GM18909 (cell line): ENCODE data around the gene MAP3K7.

Experiments
- ATAC-seq: cut with Tn5 transposase; IDR thresholded peaks from one replicate; pipeline ENCODE4 v1.9.1; 2021; ENCODE audit warnings: mild to moderate bottlenecking; ENCODE audit not compliant: unreplicated experiment, poor library complexity

The MAP3K7 gene

DNA sequence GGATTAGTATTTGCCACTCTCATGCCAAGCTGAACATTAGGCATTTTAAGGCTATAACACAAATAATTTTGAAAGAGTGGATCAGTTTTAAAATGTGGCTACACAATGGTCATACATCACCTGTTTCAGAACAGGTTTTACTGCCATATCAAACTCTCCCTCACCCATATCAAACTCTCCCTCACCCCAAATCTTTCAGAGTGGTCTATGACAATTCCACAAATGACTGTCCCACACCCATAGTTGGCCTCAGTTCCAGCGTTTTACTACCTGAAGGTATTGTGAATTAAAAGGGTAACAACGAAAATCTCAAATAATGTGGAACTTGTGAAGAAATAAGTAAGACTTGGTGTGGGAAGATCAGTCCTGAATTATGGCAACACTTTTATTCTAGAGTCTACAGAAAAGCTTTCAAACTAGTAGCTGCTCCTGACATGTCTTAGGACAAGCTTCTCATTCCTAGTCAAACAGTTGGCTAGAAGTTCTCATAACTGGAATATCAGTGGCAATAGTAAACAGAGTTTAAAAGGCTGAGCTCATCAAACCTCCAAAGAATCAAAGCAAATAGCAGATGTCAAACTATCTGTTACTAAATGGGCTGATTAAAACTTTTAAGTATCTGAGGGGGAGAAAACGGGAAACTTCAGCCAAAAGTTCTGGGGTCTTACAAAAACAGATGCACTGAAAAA, 52.4 kb downstream of the MAP3K7 start:
- no peak for ATAC-seq

DNA sequence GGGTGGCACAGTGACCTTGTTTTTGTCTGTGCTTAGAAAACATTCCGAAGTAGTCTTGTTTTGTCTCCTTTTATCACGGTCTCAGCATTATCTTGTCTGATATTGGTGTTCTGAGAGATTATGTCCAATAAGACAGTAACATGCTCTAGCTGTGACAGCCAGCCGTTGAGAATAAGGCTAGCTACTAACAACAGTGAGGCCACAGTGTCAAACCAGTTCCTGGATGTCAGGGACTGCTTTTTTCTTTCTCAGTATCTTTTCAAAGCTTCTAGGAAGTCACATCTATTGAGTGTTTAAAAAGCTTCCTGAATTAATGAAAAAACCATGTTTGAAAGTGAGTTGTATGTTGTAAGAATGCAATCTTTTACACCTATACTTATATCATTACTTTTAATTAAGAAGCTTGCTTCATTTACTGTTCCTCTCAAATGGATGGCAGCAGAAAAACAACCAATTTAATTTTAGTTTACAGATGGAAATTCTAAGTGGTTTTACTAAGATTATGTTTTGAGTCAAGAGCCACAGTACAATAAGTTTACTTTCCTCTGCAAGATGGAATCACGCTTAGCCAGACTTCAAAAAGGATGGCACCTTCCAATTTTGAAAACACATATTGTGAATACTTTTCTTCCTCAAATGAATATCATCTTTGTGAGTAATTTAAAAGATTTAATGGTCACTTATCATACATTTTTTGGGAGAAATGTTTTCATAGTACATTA, 53.1 kb downstream of the MAP3K7 start:
- ATAC-seq, result no peak

DNA sequence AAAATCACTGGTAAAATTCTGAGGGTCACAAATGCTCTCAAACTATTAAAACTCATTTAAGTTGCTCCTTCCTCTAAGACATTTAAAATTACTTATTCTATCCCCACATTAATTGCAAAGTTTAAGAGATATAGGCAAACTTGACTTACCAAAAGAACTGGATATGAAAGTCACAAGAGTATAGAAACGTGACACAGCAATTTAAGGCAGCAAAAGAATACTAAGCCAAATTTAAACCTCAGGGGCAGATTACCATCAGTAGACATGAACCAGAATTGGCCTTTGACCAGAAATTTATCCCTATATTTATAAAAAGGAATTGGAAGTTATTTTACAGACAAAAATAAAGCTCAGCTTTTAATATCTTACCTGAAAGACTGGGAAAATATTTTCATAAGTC, 56.0 kb downstream of the MAP3K7 start:
- no peak for ATAC-seq

DNA sequence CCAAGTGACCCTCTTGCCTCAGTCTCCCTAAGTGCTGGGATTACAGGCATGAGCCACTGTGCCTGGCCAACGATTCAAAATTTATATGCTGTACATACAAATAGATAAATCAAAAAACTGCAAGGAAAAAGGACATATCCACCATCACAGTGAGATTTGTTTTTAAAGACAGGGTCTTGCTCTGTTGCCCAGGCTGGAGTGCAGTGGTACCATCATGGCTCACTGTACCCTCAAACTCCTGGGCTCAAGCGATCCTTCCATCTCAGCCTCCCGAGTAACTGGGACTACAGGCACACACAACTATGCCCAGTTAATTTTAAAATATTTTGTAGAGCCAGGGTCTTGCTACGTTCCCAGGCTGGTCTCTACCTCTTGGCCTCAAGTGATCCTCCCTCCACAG, 61.5 kb downstream of the MAP3K7 start:
- no peak for ATAC-seq

DNA sequence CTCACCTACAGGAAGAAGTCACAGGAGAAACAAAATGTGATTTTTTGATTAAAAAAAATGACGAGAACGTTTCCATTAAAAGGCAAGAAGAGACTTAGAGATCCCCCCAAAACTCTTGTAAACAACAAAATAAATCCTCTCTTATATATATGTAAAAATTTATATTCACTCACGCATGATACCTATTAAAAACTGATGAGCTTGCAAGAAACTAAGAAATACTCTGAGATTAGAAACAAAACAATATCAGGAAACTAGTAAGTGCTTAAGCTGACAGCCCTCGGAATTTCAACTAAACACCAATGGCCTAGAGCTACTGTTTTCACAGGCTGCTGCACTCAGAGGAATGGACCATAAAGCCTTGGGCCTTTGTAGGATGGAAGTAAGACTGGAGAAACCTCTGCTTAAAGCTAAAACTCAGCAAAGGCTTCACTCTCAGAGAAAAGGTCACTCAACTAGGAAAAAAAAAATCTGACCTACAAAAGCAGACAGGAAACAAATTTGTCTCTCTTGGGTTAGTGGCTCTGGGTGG, 63.0 kb downstream of the MAP3K7 start:
- ATAC-seq, result no peak

DNA sequence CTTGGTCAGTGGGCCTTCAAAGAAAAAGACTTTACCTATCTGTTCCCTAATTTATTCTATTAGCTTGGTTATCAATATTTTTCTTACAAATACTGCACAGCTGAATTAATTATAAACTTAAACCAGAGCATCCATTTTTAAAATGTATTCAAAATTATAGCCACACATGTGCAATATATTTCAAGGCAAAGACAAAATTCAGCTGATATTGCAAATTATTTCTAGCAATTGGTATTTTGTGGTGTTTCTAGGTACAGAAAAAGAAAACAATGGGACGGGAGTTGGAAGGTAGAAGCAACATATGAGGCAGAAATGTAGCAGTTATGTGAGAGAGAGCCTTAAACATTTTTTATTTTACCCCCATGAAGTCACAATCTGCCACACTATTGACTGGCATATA, 64.9 kb downstream of the MAP3K7 start:
- no peak for ATAC-seq

DNA sequence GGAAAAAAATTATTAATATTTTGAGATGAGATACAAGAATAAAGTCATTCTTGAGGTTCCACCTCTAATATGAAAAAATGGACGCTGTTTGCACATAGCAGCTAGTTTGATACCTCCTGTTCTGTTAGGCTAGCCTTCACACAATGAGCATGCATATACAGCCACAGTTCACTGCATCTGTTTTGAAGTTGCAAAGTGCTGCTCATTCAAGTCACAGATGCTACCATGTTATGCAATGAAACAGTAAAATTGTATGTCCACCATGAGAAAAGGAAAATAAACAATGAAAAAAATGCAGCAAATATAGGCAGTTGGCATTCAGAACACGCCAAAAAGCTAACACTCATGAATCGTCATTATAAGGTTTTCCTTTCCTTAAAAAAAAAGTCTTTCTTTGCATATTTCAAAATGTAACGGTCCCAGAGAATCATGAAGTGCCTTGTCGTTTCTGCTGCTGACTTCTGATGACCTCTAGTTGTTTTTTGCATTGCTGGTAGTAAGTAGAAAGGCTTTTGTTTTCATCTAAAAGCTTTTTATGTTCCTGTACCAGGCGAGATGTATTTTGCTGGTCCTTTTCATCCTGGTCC, 70.7 kb downstream of the MAP3K7 start:
- no peak for ATAC-seq

DNA sequence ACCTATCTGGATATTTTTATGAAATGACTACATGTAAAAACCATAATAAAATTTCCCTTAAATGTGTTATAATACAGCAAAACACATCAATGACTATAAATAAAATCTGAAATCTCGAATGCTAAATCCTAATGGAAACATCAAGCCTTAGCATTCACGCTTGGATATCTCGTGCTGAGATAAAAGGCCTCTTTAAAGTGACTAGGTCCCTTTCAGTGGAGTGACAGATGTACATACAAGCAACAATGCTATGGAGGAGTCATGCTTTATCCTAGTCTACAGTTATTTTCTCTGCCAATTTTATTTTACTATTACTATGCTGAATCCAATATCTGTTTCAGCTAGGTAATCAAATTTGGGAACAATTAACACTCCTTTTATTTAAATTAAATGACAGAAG, 72.4 kb downstream of the MAP3K7 start:
- no peak for ATAC-seq

DNA sequence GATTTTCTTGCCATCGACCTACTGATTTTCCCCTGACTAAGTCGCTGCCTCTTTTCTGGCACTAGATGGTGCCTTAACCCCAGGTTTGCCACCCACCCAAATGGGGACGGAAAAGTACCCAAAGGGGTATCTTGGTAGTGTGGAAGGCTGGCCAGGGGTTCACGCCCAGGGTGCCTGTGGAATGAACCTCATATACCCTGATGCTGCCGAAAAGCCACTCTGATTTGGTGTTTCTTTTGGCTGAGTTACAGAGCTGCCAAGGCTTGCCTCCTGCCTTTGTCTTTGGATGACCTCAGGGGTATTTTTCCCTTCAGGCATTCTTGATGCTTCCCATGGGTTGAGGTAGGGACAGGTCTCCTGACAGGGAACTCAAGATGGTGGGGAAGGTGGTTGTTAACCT, 78.1 kb downstream of the MAP3K7 start:
- ATAC-seq, result no peak

DNA sequence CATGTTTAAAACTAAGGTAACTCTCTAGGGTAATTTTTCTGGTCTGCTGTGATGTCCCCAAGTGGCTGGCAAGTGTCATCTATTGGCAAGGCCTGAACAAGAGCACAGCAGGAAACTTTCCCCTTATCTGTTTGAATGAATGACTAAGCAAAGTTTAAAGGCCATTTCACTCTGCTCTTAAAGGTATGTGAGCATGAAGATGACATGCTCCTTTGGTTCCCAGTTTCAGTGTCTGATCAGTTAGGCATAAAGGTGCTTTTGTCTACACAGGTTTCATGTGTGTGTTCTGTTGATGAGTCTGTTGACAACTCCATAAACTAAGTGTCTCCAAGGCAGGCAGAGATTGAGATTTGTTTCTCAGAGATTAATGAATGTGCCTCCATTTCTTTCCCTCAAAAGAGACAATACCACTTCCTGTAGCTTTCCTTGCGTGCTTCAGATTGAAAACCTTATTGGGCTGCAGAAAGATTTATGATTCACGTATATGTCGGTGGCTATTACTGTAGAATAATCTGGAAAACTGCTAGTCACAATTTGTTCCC, 83.9 kb downstream of the MAP3K7 start:
- no peak for ATAC-seq

DNA sequence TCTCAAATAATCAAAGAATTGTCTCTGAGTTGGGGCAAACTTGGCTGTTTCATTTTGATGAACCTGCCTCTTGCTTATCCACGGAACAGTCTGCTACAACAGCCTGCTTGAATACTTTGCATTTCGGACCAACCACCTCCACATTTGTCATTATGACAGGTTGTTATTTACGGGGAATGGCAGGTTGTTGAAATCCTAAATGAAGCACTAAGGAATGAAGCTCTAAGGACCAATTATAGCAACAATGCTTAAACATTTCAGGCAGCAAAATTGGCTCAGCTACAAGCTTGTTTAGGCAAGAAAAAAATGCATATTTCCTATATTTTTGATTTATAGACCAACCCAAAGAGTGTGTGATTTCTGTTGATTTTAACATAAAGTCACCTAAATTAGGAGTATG, 84.5 kb downstream of the MAP3K7 start:
- ATAC-seq, result no peak

DNA sequence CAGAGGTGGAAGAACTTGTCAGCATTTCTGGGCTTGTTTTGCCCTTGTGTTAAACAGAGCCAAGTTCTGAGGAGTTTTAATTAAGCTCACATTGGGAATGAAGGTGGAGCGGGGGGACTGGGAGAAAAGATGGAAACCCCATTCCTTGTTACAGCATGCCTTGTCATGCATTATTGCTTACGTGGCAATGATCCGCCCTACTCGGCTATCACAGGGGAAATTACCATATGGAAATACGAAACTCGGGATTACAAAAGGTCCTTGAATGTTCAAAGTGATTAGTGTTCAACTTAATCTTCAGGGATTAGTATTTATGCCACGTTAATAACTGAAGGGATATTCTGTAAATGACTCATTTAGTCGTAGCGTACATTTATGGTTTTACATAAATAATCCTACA, 86.4 kb downstream of the MAP3K7 start:
- ATAC-seq, result no peak

DNA sequence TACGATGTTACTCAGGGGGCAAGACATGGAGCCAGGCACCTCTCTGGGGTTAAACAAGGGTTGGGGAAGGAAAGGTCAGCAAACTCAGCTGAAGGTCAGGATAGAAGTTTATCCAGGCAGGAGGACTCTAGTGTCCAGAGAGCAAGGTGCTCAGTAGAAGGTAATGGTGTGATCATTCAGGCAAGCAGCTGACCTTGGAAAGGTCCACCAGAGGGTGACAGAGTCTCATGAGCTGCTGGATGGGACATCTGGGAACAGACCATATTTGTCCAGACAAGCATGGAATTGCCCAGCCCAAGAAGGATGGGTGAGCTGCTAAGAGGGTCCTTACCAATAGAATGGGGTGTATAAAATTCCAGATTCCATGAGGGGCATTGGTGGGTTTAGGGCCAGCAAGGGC, 89.5 kb downstream of the MAP3K7 start:
- ATAC-seq, result no peak

DNA sequence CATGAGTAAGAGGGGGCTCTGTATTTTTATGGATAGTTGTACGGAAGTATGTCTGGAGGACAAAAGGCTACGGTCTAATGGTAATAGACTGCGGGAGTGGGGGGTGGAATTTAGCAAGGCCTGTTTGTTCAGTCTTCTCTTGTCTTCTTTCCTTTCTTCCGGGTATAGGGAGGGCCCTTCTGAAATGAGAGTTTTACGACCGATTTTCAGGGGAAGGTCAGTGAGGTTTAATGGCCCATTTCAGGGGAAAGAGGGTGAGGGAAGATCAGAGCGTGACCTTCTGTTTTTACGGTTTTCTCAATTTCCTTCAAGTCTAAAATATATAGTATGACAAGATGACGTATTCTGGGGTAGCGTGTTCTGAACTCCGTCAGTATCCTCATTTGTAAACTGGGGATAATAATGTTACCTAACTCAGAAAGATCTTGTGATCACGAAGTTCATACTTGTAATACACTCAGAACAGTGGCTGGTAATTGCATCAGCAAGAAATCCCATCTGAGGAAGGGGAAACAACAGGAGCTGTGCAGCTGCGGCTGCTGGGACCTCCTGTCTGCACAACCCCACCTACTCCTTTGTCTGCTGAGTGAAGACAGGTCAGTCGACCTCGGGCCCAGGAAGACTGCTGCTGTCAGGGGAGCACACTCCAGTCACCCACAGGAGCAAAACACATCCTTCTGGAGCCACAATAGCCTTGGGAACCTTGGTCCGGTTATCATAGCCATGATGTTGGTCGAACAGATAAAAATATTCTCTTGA, 90.4 kb downstream of the MAP3K7 start:
- no peak for ATAC-seq

DNA sequence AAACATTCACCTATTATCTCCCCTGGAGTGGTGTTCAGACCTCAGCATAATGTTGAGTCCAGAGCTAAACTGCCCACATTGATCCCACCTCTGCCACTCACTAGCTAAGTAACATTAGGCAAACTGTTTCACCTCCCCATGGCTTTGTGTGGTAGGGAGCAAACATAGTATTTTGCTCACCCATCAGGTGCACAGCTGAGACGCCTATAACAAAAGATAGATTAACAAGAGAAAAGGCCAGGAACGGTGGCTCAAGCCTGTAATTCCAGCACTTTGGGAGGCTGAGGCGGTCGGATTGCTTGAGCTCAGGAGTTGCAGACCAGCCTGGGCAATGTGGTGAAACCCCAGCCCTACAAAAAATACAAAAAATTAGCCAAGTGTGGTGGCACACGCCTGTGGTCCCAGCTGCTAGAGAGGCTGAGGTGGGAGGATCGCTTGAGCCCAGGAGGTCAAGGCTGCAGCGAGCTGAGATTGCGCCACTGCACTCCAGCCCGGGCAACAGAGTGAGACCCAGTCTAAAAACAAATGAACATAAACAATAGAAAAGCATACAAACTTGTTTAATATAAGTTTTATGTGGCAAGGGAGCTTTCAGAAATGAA, 91.6 kb downstream of the MAP3K7 start:
- ATAC-seq, result no peak

DNA sequence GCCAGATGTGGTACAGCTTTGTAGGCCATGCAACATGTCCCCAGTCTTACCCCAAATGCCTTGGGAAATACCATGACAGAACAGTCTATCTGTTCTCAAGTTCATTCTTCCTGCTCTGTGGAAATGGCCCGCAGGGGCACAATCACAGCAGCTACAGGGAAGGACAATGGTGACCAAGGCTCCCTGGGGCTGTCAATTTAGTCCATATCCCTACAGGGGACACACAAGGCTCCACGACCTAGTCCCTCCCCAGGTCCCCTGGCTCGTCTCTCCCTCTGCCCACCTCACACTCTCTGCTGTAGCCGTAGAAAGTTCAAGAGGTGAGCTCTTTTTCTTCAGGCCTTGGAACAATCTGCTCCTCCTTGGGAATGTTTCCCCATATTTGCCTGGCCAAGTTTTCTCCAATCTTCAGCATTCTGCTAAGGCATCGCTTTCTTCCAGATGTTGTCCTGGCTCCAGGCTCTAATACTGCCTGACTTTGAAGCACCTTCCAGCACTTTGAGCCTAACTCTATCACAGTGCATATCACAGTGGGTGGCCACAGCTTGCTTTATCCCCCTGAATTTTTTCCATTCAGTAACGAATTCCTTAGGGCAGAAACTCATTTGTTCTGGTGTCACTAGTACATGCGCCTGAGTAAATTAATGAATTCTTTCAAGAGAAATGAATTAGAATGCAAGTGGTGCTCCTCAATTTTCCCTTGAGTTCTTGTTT, 92.6 kb downstream of the MAP3K7 start:
- no peak for ATAC-seq

DNA sequence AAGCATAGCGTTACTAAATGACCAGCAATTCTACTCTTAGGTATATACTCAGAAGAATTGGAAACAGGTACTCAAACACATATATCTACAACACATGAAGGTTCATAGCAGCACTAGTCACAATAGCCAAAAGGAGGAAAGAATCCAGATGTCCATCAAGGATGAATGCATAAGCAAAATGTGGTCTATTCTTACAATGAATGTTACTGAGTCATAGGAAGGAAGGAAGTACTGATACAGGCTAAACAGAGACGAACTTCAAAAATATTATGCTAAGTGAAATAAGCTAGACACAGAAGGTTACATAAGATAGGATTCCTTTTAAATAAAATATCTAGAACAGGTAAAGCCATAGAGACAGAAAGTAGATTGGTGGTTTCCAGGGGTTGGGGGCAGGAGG, 93.5 kb downstream of the MAP3K7 start:
- no peak for ATAC-seq

DNA sequence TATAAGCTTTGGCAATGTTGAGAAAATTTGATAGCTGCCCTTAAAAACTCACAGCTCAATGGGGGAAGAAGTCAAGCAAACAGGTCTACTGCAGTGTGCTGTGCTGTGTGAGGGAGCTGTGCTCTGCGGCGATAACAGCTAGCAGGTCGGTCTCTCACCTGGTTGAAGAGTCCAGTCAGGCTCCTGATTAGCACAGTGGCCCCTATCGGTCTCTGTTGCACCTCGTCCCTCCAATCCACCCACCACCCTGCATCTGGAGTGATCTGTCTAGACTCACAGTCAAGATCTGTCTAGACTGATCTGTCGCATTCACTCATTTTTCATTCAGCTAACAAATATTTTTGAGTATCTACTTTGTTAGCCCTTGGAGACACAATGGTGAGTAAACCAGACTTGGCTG, 94.1 kb downstream of the MAP3K7 start:
- no peak for ATAC-seq

DNA sequence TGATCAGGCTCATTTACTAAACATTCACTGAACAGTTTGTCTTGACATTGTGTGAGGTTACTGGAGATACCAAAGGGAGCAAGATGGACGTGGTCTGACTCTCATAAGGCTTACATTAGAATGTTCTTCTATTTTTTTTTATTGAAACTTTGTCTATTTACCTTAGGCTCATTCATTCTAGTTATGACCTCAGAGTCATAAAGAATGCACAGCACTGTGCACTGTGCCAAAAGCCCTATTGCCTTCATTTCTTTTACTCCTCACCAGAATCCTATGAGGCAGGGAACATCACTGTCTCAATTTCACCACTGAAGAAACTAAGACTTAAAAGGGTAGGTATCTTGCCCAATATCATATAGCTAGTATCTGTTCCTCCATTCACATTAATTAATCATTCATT, 94.5 kb downstream of the MAP3K7 start:
- no peak for ATAC-seq
